Peyer's patch (tissue), 4 donors: ENCODE results near the gene ZFHX2.

Experiments used
- POLR2A ChIP-seq, 2 donors: fragments of 450-650 bp; IDR thresholded peaks; one replicate each; pipeline ENCODE4 v1.5.1; 2017; ENCODE audit warnings: antibody characterized with exemption in 2 of 2, mild to moderate bottlenecking in 2 of 2, moderate library complexity in 2 of 2
- TF ChIP-seq, protein P1 (sequence below), 6 experiments: fragments of 450-650 bp in 4 of 6; fragments of 200-600 bp in 2 of 6; sonication (generic) in 1 of 6; IDR thresholded peaks; one replicate each; pipeline ENCODE4 v1.5.1; 2017 to 2019; ENCODE audit warnings: antibody characterized with exemption in 6 of 6, mild to moderate bottlenecking in 3 of 6, moderate library complexity in 1 of 6

DNA sequence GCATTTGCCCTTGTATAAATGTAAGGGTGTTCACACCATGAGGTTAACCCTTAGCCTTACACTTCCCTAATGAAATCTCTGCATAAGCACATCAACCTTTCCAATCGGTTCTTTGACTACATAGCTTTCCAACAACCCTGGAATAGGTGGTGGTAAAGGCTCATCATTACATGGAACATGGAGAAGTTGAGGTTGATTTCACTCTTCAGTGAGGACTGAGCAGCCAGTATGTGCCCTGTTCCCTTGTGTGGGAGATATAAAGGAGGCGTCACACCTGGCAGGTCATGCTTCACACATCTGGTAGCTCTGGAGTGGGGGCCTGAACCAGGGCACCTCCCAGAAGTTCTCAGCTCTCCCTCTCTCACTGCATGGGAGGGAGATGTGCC, 48.8 kb upstream of the ZFHX2 start:
- TF ChIP-seq, protein P1, sequence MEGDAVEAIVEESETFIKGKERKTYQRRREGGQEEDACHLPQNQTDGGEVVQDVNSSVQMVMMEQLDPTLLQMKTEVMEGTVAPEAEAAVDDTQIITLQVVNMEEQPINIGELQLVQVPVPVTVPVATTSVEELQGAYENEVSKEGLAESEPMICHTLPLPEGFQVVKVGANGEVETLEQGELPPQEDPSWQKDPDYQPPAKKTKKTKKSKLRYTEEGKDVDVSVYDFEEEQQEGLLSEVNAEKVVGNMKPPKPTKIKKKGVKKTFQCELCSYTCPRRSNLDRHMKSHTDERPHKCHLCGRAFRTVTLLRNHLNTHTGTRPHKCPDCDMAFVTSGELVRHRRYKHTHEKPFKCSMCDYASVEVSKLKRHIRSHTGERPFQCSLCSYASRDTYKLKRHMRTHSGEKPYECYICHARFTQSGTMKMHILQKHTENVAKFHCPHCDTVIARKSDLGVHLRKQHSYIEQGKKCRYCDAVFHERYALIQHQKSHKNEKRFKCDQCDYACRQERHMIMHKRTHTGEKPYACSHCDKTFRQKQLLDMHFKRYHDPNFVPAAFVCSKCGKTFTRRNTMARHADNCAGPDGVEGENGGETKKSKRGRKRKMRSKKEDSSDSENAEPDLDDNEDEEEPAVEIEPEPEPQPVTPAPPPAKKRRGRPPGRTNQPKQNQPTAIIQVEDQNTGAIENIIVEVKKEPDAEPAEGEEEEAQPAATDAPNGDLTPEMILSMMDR (IDR thresholded peaks at IDR 0.05): no peak
- TF ChIP-seq POLR2A (IDR thresholded peaks at IDR 0.05): no peak
